ENCODE data around the gene CENPA. TPM values are rescaled to one million over a fixed set of nuclear protein-coding genes. Genes with fewer than 3 reads are reported as not detected.
"Not testable (repeated sequence)": the region's sequence is repeated elsewhere in the genome, so short reads cannot be mapped to it uniquely, and the experiment has no call there.

Gene CENPA
- polyA plus RNA-seq, 2 of the 4 experiments (the other 2 are of a cell fraction), result 45.7 to 46.0 TPM

- H3K9me3 ChIP-seq; H3K4me3 ChIP-seq; ATAC-seq; FAIRE-seq; POLR2A ChIA-PET; DNase-seq (ENCODE audit: low read depth in 1 of 2, low spot score in 1 of 2): not testable (repeated sequence)
- WGBS (ENCODE audit: missing lambda C conversion rate), result 84% methylated on average over 11 of the region's 11 CpGs
- CTCF ChIA-PET, result interaction anchor here (7.4 kb wide), 1 partner anchor 145 kb away, joined by 72 read pairs; no protein-coding TSS in a partner anchor
- Histone ChIP-seq H3K4me1 (peaks cover 57% of the 10 kb centered on the region), H3K27ac (peak overlapping the region; percentile 84 to 97), H3K4me2 (peak overlapping the region; percentile 62)
These were observed 35.4 kb upstream of the CENPA start for GRCh38 chr2:26750467-26750866.

GRCh38 chr2:26752656-26753055, 33.2 kb upstream of the CENPA start:
- no peak for DNase-seq (ENCODE audit: low read depth in 1 of 2, low spot score in 1 of 2)
- Histone ChIP-seq H3K27ac (peak overlapping the region; percentile 97), H3K4me2 (peak overlapping the region; percentile 19), H3K4me3 (no peak overlapping the region), H3K9me3 (peaks cover 7% of the 10 kb centered on the region; the same call in 2 of the 3 replicates), H3K4me1 (peaks cover 74% of the 10 kb centered on the region)
- POLR2A ChIA-PET, result interaction anchor here (0.7 kb wide), 1 partner anchor 26 kb away, joined by 3 read pairs; no protein-coding TSS in a partner anchor
- 80% methylated on average over 3 of the region's 3 CpGs for WGBS (ENCODE audit: missing lambda C conversion rate)
- TF ChIP-seq BHLHE40 (IDR thresholded peaks at IDR 0.05; ENCODE audit: low read depth, low read length) (no peak), MAFK (IDR thresholded peaks at IDR 0.05; ENCODE audit: partially characterized antibody) (no peak), NR3C1 (IDR thresholded peaks at IDR 0.05) (no peak), CTCF (IDR thresholded peaks at IDR 0.05) (no peak), ZFP36 (IDR thresholded peaks at IDR 0.05; ENCODE audit: borderline replicate concordance, partially characterized antibody) (no peak), HOXB5 (CRISPR knock-in tag; IDR thresholded peaks at IDR 0.05) (no peak), EP300 (IDR thresholded peaks at IDR 0.05) (no peak), FOSL2 (IDR thresholded peaks at IDR 0.05) (no peak), FOSL2 (CRISPR knock-in tag; IDR thresholded peaks at IDR 0.05) (no peak), FOSB (CRISPR knock-in tag; IDR thresholded peaks at IDR 0.05) (no peak), RCOR1 (IDR thresholded peaks at IDR 0.05; ENCODE audit: low read depth, low read length) (no peak)
- CTCF ChIA-PET, result interaction anchor here (0.6 to 7.4 kb wide), 11 partner anchors 8 to 147 kb away, joined by 3 to 72 read pairs (median 3); no protein-coding TSS in a partner anchor
- no peak for ATAC-seq
- FAIRE-seq, result no peak

DNA sequence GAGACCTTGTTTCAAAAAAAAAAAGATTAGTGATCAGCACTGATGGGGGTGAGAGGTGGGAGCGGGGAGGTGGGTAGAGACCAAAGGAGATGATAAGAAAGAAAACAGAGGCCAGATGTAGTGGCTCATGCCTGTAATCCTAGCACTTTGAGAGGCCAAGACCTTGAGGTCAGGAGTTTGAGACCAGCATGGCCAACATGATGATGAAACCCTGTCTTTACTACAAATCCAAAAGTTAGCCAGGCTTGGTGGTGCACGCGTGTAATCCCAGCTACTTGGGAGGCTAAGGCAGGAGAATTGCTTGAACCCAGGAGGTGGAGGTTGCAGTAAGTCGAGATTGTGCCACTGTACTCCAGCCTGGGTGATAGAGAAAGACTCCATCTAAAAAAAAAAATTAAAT, 31.3 kb upstream of the CENPA start:
- peaks cover 83% of the 10 kb centered on the region for H3K4me1 ChIP-seq
- H3K9me3 ChIP-seq, result peaks cover 7% of the 10 kb centered on the region; the same call in 2 of the 3 replicates
- H3K4me3 ChIP-seq, result no peak overlapping the region
- ATAC-seq, result no peak
- no peak for FAIRE-seq
- WGBS (ENCODE audit: missing lambda C conversion rate), result 91% methylated on average over 4 of the region's 4 CpGs
- DNase-seq (ENCODE audit: low read depth in 1 of 2, low spot score in 1 of 2), result no peak
- peak overlapping the region; percentile 97 for H3K27ac ChIP-seq
- H3K4me2 ChIP-seq, result no peak overlapping the region
- POLR2A ChIA-PET, result interaction anchor here (1.1 kb wide), 1 partner anchor 18 kb away, joined by 4 read pairs; no protein-coding TSS in a partner anchor
- CTCF ChIA-PET, result interaction anchor here (0.6 to 7.4 kb wide), 8 partner anchors 10 to 149 kb away, joined by 3 to 72 read pairs (median 6); no protein-coding TSS in a partner anchor
- TF ChIP-seq SREBF2 (IDR thresholded peaks at IDR 0.05) (no peak), NPAS2 (CRISPR knock-in tag; IDR thresholded peaks at IDR 0.05; ENCODE audit: borderline replicate concordance) (no peak), FOXS1 (CRISPR knock-in tag; IDR thresholded peaks at IDR 0.05) (no peak)

DNA sequence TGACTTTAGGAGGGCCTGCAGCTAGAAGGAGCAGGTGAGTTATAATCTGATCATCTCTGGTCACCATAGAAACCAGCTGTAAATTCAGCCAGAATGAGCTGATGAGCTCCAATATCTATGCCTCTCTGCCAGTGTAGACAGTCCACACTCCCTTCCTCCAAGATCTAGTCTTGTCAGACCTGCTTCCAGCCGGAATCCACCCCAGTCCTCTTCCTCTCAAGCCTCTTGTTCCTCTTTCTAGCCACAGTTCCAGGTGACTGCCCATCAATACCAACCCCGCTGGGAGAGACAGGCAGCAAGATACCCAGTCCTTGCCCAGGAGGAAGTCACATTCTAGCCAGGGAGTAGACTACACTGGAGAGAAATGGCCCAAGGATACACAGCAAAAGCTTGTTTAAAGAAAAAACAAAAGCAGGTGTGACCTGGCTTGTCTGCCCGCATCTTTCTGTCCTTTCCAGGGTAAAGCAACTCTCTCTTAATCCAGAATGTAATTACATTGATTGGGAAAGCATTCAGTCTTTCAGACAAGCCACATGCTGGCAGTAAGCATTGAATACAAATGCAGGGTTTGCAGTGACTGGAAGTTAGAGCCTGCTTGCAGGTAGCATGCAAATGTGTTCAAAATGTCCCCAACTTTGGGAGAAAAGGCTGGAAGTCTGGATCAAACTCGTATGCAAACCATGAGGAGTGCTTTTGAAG, 30.7 kb upstream of the CENPA start:
- ATAC-seq (peak in 1 of 2 experiments; percentile 32; a peak in 2 of 6 replicates), DNase-seq (ENCODE audit: low read depth in 1 of 2, low spot score in 1 of 2) (no peak), FAIRE-seq (no peak)
- ChIA-PET CTCF (interaction anchor here (0.7 to 7.4 kb wide), 8 partner anchors 10 to 252 kb away, joined by 3 to 72 read pairs (median 4); no protein-coding TSS in a partner anchor), POLR2A (interaction anchor here (1.1 kb wide), 1 partner anchor 17 kb away, joined by 4 read pairs; no protein-coding TSS in a partner anchor)
- H3K4me2 ChIP-seq, result no peak overlapping the region
- H3K27ac ChIP-seq, result peak overlapping the region; percentile 97
- TF ChIP-seq ZNF302 (CRISPR knock-in tag; IDR thresholded peaks at IDR 0.05) (no peak), SREBF2 (IDR thresholded peaks at IDR 0.05) (no peak), PHF8 (IDR thresholded peaks at IDR 0.05; ENCODE audit: borderline replicate concordance, low read depth) (no peak), EHF (CRISPR knock-in tag; IDR thresholded peaks at IDR 0.05) (no peak), RFX5 (IDR thresholded peaks at IDR 0.05) (no peak), BCL3 (IDR thresholded peaks at IDR 0.05) (no peak)
- TF ChIP-seq, protein P1, sequence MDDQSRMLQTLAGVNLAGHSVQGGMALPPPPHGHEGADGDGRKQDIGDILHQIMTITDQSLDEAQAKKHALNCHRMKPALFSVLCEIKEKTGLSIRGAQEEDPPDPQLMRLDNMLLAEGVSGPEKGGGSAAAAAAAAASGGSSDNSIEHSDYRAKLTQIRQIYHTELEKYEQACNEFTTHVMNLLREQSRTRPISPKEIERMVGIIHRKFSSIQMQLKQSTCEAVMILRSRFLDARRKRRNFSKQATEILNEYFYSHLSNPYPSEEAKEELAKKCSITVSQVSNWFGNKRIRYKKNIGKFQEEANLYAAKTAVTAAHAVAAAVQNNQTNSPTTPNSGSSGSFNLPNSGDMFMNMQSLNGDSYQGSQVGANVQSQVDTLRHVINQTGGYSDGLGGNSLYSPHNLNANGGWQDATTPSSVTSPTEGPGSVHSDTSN (IDR thresholded peaks at IDR 0.05), result no peak
- TF ChIP-seq, protein P2, sequence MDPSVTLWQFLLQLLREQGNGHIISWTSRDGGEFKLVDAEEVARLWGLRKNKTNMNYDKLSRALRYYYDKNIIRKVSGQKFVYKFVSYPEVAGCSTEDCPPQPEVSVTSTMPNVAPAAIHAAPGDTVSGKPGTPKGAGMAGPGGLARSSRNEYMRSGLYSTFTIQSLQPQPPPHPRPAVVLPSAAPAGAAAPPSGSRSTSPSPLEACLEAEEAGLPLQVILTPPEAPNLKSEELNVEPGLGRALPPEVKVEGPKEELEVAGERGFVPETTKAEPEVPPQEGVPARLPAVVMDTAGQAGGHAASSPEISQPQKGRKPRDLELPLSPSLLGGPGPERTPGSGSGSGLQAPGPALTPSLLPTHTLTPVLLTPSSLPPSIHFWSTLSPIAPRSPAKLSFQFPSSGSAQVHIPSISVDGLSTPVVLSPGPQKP (IDR thresholded peaks at IDR 0.05; ENCODE audit: low read depth, low read length), result no peak
- H3K9me3 ChIP-seq, result peaks cover 7% of the 10 kb centered on the region; the same call in 2 of the 3 replicates
- WGBS (ENCODE audit: missing lambda C conversion rate), result 81% methylated on average over 4 of the region's 4 CpGs
- H3K4me3 ChIP-seq, result no peak overlapping the region
- peaks cover 77% of the 10 kb centered on the region for H3K4me1 ChIP-seq

Measured in A549 (cell line).